Cardiac muscle cell (in vitro differentiated cells and primary cell): ENCODE measurements around the gene AUH. TPM values are rescaled to one million over a fixed set of nuclear protein-coding genes. Genes with fewer than 3 reads are reported as not detected.

ENCODE experiments used
- DNase-seq, 2 donors: peaks; one replicate each; pipeline versions ENCODE4 v3.0.0 to v3.0.0-alpha.2; 2010 to 2017; ENCODE audit warnings: low read depth in 1 of 2, low spot score in 1 of 2
- H3K27ac ChIP-seq: fragments of 200-600 bp; sonication (generic); 2 replicates; pipeline ENCODE4 v1.5.1; 2016
- H3K27me3 ChIP-seq: fragments of 200-600 bp; sonication (generic); 2 replicates; pipeline ENCODE4 v1.6.0; 2016; ENCODE audit warnings: control low read depth
- H3K36me3 ChIP-seq: fragments of 200-600 bp; sonication (generic); 2 replicates; pipeline ENCODE4 v1.5.1; 2016; ENCODE audit warnings: control low read depth
- H3K4me1 ChIP-seq: fragments of 200-600 bp; sonication (generic); 2 replicates; pipeline ENCODE4 v1.8.1; 2017; ENCODE audit warnings: low read depth, mild to moderate bottlenecking, mixed run types
- H3K4me3 ChIP-seq: fragments of 200-600 bp; sonication (generic); 2 replicates; pipeline ENCODE4 v1.5.1; 2016; ENCODE audit warnings: mild to moderate bottlenecking
- H3K9me3 ChIP-seq: fragments of 200-600 bp; sonication (generic); 2 replicates; pipeline ENCODE4 v1.5.1; 2017; ENCODE audit warnings: low read depth, mild to moderate bottlenecking, control low read depth
- polyA plus RNA-seq: library from polyadenylated mRNA; unstranded; fragments of >200 nt; fragmentation: Nextera tagmentation; extraction: Ambion mirVana; gene quantifications from 2 replicates; pipeline ENCODE4 v1.2.1, GENCODE V29; 2016
- total RNA-seq: library from RNA; depleted of rRNA; stranded (reverse); fragments of >200 nt; gene quantifications from 2 replicates; pipeline ENCODE4 v1.2.3, GENCODE V29; 2016
- TF ChIP-seq, protein P1 (sequence below): IDR thresholded peaks from 2 replicates; pipeline ENCODE4 v1.5.1; 2012; ENCODE audit warnings: low read depth, mild to moderate bottlenecking, low read length

The AUH gene
- total and polyA plus RNA-seq, 2 experiments from 2014 or later: 52.0 to 68.8 TPM

DNA sequence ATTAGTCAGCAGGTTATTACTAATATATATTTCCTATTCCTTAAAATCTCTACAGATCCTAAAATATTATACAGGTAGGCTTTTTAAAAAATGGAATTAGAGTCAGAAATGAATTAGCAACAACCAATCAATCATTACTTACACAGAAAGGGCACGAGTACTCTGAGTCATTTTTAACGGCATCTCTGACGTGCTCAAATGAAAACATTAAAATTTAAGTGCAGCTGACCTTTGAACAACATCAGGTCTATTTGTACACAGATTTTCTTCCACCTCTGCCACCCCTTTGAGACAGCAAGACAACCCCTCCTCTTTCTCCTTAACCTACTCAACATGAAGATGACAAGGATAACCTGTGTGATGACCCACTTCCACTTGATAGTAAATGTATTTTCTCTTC, 19.1 kb downstream of the AUH start:
- H3K9me3 ChIP-seq: no peaks in the 10 kb centered on the region
- DNase-seq: no peak
- H3K36me3 ChIP-seq: peaks cover 6% of the 10 kb centered on the region
- peaks cover 7% of the 10 kb centered on the region for H3K4me1 ChIP-seq
- TF ChIP-seq, protein P1, sequence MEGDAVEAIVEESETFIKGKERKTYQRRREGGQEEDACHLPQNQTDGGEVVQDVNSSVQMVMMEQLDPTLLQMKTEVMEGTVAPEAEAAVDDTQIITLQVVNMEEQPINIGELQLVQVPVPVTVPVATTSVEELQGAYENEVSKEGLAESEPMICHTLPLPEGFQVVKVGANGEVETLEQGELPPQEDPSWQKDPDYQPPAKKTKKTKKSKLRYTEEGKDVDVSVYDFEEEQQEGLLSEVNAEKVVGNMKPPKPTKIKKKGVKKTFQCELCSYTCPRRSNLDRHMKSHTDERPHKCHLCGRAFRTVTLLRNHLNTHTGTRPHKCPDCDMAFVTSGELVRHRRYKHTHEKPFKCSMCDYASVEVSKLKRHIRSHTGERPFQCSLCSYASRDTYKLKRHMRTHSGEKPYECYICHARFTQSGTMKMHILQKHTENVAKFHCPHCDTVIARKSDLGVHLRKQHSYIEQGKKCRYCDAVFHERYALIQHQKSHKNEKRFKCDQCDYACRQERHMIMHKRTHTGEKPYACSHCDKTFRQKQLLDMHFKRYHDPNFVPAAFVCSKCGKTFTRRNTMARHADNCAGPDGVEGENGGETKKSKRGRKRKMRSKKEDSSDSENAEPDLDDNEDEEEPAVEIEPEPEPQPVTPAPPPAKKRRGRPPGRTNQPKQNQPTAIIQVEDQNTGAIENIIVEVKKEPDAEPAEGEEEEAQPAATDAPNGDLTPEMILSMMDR: no peak
- no peak overlapping the region for H3K27ac ChIP-seq
- no peak overlapping the region for H3K4me3 ChIP-seq
- no peaks in the 10 kb centered on the region for H3K27me3 ChIP-seq

GRCh38 chr9:91341749-91342148, 20.0 kb downstream of the AUH start:
- peaks cover 6% of the 10 kb centered on the region for H3K36me3 ChIP-seq
- H3K4me1 ChIP-seq: no peaks in the 10 kb centered on the region
- no peak overlapping the region for H3K4me3 ChIP-seq
- no peaks in the 10 kb centered on the region for H3K9me3 ChIP-seq
- no peak for DNase-seq
- TF ChIP-seq, protein P1: no peak
- H3K27ac ChIP-seq: no peak overlapping the region
- no peaks in the 10 kb centered on the region for H3K27me3 ChIP-seq

DNA sequence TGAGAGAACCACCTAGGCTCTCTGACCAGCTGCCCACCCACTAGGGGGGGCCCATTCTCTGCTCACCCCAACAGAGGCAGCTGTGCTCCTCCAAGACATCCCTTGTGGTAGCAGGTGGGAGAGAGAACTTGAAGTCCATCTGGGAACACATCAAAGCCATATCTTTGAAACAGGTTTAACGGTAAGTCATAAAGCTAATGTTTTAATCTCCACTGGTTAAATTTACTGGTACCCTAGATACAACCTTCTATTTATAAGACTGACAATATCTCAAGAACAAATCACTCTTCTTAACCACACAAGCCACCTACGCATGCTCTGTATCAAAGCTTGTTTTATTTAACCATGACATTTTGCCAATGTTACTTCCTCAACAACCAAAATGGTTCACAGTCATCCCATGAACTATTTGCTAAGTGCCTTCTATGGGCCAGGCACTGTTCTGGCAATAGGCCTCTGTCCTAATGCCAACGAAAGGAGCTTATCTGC, 20.4 kb downstream of the AUH start:
- H3K9me3 ChIP-seq: no peaks in the 10 kb centered on the region

GRCh38 chr9:91340395-91340967, 21.2 kb downstream of the AUH start:
- Histone ChIP-seq H3K27me3 (no peaks in the 10 kb centered on the region), H3K4me1 (no peaks in the 10 kb centered on the region), H3K4me3 (no peak overlapping the region), H3K27ac (no peak overlapping the region), H3K36me3 (peaks cover 6% of the 10 kb centered on the region), H3K9me3 (no peaks in the 10 kb centered on the region)
- DNase-seq: no peak
- TF ChIP-seq, protein P1: no peak

More for the DNA sequence above, 20.4 kb downstream of the AUH start:
- TF ChIP-seq, protein P1: no peak
- Histone ChIP-seq H3K27me3 (no peaks in the 10 kb centered on the region), H3K27ac (no peak overlapping the region), H3K36me3 (peaks cover 6% of the 10 kb centered on the region), H3K4me3 (no peak overlapping the region), H3K4me1 (no peaks in the 10 kb centered on the region)
- no peak for DNase-seq

- Histone ChIP-seq H3K4me3 (no peak overlapping the region), H3K27me3 (no peaks in the 10 kb centered on the region), H3K36me3 (peaks cover 6% of the 10 kb centered on the region), H3K27ac (no peak overlapping the region), H3K9me3 (no peaks in the 10 kb centered on the region), H3K4me1 (no peaks in the 10 kb centered on the region)
- DNase-seq: no peak
- TF ChIP-seq, protein P1: no peak
Observed at GRCh38 chr9:91338681-91339080, 23.0 kb downstream of the AUH start.
